GM12878 (cell line): ENCODE measurements around the gene DNAAF5. TPM values are rescaled to one million over a fixed set of nuclear protein-coding genes. Genes with fewer than 3 reads are reported as not detected.

Experiments
- ATAC-seq: fragments of 200-7000 bp; cut with Tn5 transposase; 3 replicates; pipeline ENCODE4 v1.9.1; 2020; ENCODE audit warnings: mild to moderate bottlenecking, moderate library complexity
- BruUV-seq: library from RNA; stranded (reverse); fragments of 400-500 nt; replicated peaks from 2 replicates; lab custom pipeline; 2021; lab: Mats Ljungman, UMichigan
- CTCF ChIA-PET: fragments of 300-600 bp; sonication (Branson Sonifier 250); formaldehyde crosslinking; extraction: SDS; loops from one replicate; lab custom pipeline; 2021; ENCODE audit warnings: inconsistent platforms; lab: Yijun Ruan, JAX
- POLR2A ChIA-PET: fragments of 350-600 bp; formaldehyde crosslinking; extraction: SDS; loops from one replicate; lab custom pipeline; 2021; ENCODE audit warnings: inconsistent platforms; lab: Charles Lee
- RAD21 ChIA-PET: fragments of 300-600 bp; sonication (Branson Sonifier 250); formaldehyde crosslinking; loops from one replicate; lab custom pipeline; 2023; ENCODE audit warnings: antibody characterized with exemption; ENCODE audit not compliant: unreplicated experiment; lab: Charles Lee
- SMC1A ChIA-PET: fragments of 300-600 bp; sonication (Branson Sonifier 250); formaldehyde crosslinking; loops from one replicate; lab custom pipeline; 2023; ENCODE audit not compliant: unreplicated experiment, uncharacterized antibody; lab: Charles Lee
- DNase-seq: peaks from one replicate; pipeline ENCODE4 v3.0.0-alpha.2; 2011; ENCODE audit warnings: low read depth, low spot score
- FAIRE-seq: peaks from 3 replicates; lab custom pipeline; 2011; peaks lifted over from hg19 to GRCh38; lab: Jason Lieb, UNC
- H2AFZ ChIP-seq: 2 replicates; pipeline ENCODE4 v1.6.0; 2011; ENCODE audit warnings: low read depth, low read length, control low read depth; ENCODE audit not compliant: control insufficient read depth
- H3K27ac ChIP-seq: 2 replicates; pipeline ENCODE4 v1.5.1; 2011; ENCODE audit warnings: control low read depth; ENCODE audit not compliant: control insufficient read depth, insufficient read depth
- H3K27me3 ChIP-seq, 2 experiments: replicated peaks in 1 of 2; 2 replicates each; pipeline versions ENCODE4 v1.6.0 to v1.6.1; 2011; ENCODE audit warnings: low read length in 1 of 2; ENCODE audit not compliant: control insufficient read depth in 2 of 2, insufficient read depth in 2 of 2
- H3K36me3 ChIP-seq, 2 experiments: 2 replicates each; pipeline ENCODE4 v1.5.1; 2011; ENCODE audit warnings: low read length in 1 of 2; ENCODE audit not compliant: control insufficient read depth in 2 of 2, insufficient read depth in 2 of 2
- H3K4me1 ChIP-seq: 2 replicates; pipeline ENCODE4 v1.6.1; 2011; ENCODE audit warnings: mild to moderate bottlenecking, low read length, moderate library complexity, mixed read lengths; ENCODE audit not compliant: control insufficient read depth, insufficient read depth
- H3K4me2 ChIP-seq: 2 replicates; pipeline ENCODE4 v1.6.0; 2011; ENCODE audit warnings: control low read depth; ENCODE audit not compliant: control insufficient read depth, insufficient read depth
- H3K4me3 ChIP-seq: fragments of 200-600 bp; sonication (generic); 2 replicates; pipeline ENCODE4 v1.5.1; 2016
- H3K79me2 ChIP-seq: 2 replicates; pipeline ENCODE4 v1.6.0; 2011; ENCODE audit warnings: low read length; ENCODE audit not compliant: control insufficient read depth, insufficient read depth
- H3K9ac ChIP-seq: 2 replicates; pipeline ENCODE4 v1.8.0; 2011; ENCODE audit warnings: low read length, control low read depth, mixed read lengths; ENCODE audit not compliant: control insufficient read depth, insufficient read depth
- H3K9me3 ChIP-seq: replicated peaks from 3 replicates; pipeline ENCODE4 v1.5.1; 2011; ENCODE audit warnings: mild to moderate bottlenecking, low read length; ENCODE audit not compliant: control insufficient read depth, insufficient read depth
- H4K20me1 ChIP-seq: 2 replicates; pipeline ENCODE4 v1.6.0; 2011; ENCODE audit not compliant: control insufficient read depth, insufficient read depth
- BCL3 ChIP-seq: IDR thresholded peaks from 2 replicates; pipeline ENCODE4 v1.6.1; 2011; ENCODE audit warnings: borderline replicate concordance, low read depth, mild to moderate bottlenecking, moderate library complexity, low read length; ENCODE audit not compliant: insufficient read depth, poor library complexity, severe bottlenecking
- BCLAF1 ChIP-seq: fragments of 450-650 bp; IDR thresholded peaks from 2 replicates; pipeline ENCODE4 v1.6.1; 2017; ENCODE audit warnings: antibody characterized with exemption, mild to moderate bottlenecking, moderate library complexity
- CTCF ChIP-seq, 3 experiments: IDR thresholded peaks in 2 of 3; conservative IDR thresholded peaks in 1 of 3; 2 replicates each; pipeline ENCODE4 v1.5.1; 2011; ENCODE audit warnings: low read depth in 3 of 3, low read length in 3 of 3, mild to moderate bottlenecking in 3 of 3, control low read depth in 2 of 3, moderate library complexity in 2 of 3, inconsistent platforms in 1 of 3, mixed read lengths in 1 of 3; ENCODE audit not compliant: control insufficient read depth in 2 of 3, insufficient read depth in 1 of 3; ENCODE audit errors: extremely low read depth in 1 of 3
- E2F4 ChIP-seq: IDR thresholded peaks from 2 replicates; pipeline ENCODE4 v1.6.1; 2012; ENCODE audit warnings: low read depth, low read length, improper control_type of control experiment
- EED ChIP-seq: sonication (generic); IDR thresholded peaks from 2 replicates; pipeline ENCODE4 v1.6.1; 2016; ENCODE audit warnings: antibody characterized with exemption, low read depth
- ELK1 ChIP-seq: IDR thresholded peaks from 2 replicates; pipeline ENCODE4 v1.6.1; 2012; ENCODE audit warnings: low read depth, low read length, improper control_type of control experiment
- SUPT20H ChIP-seq: IDR thresholded peaks from 2 replicates; pipeline ENCODE4 v1.6.1; 2011; ENCODE audit warnings: low read depth, mild to moderate bottlenecking, low read length, moderate library complexity, borderline replicate concordance; ENCODE audit not compliant: control insufficient read depth
- TCF12 ChIP-seq: IDR thresholded peaks from 2 replicates; pipeline ENCODE4 v1.6.1; 2011; ENCODE audit warnings: low read depth, mild to moderate bottlenecking, low read length
- ZNF687 ChIP-seq: fragments of 450-650 bp; IDR thresholded peaks from 2 replicates; pipeline ENCODE4 v1.6.1; 2017; ENCODE audit warnings: mild to moderate bottlenecking, moderate library complexity
- WGBS: methylation state at CpG from one replicate; pipeline ENCODE4 v1.1.6; 2016; ENCODE audit warnings: low lambda C conversion rate; ENCODE audit not compliant: insufficient replicate concordance, insufficient coverage; ENCODE audit errors: missing lambda C conversion rate; 5-methylcytosine and 5-hydroxymethylcytosine counted together
- in situ Hi-C: fragments of 300-500 bp; cut with MboI; formaldehyde crosslinking; loops from 9 replicates; pipeline ENCODE4 v1.14.3; 2018; ENCODE audit warnings: mixed read lengths
- intact Hi-C: fragments of 100-400 bp; cut with micrococcal nuclease; formaldehyde crosslinking; loops from one replicate; pipeline ENCODE4 v1.14.2; 2022; ENCODE audit not compliant: unreplicated experiment
- polyA plus RNA-seq, 11 experiments: library from polyadenylated mRNA; depleted of rRNA in 4 of 11; unstranded in 6 of 11; stranded (reverse) in 5 of 11; fragments of >200 nt; fragmentation: Nextera tagmentation in 4 of 11; fragmentation: Illumina TruSeq in 1 of 11; extraction: Ambion mirVana in 4 of 11; extraction: Trizol in 1 of 11; gene quantifications; 1 replicate in 1 of 11; 2 replicates in 10 of 11; pipeline versions ENCODE4 v1.2.1 to v1.2.3, GENCODE V29; 2011 to 2016; ENCODE audit warnings: inconsistent platforms in 2 of 11, missing spikeins in 2 of 11, low read depth in 1 of 11
- total RNA-seq, 4 experiments: library from RNA; depleted of rRNA in 3 of 4; stranded (reverse); fragments of >200 nt in 3 of 4; fragmentation: Illumina TruSeq in 1 of 4; extraction: Trizol in 1 of 4; gene quantifications; 2 replicates each; pipeline versions ENCODE4 v1.2.1 to v1.2.3, GENCODE V29; 2013 to 2021

The DNAAF5 gene
- total and polyA plus RNA-seq, 10 of the 15 experiments (the other 5 are each of a cell fraction or from before 2014, with no cell fraction given): 1.8 to 38.3 (median 9.2) TPM

GRCh38 chr7:784971-785370, 58.5 kb downstream of the DNAAF5 start:
- Histone ChIP-seq H3K9me3 (no peaks in the 10 kb centered on the region; the same call in 2 of the 3 replicates), H3K4me2 (no peak overlapping the region), H2AFZ (no peak overlapping the region), H3K4me1 (no peaks in the 10 kb centered on the region), H3K79me2 (no peaks in the 10 kb centered on the region), H3K9ac (no peak overlapping the region), H3K27me3 (no peaks in the 10 kb centered on the region), H4K20me1 (no peaks in the 10 kb centered on the region), H3K4me3 (no peak overlapping the region), H3K27ac (no peak overlapping the region), H3K36me3 (peaks cover 0 to 2% of the 10 kb centered on the region in 2 experiments; a peak in 2 of 4 replicates)
- in situ Hi-C loops (loop anchor here (5.0 kb wide), 1 partner anchor 87 kb away; no protein-coding TSS in a partner anchor), intact Hi-C loops (loop anchor here (10.0 kb wide), 1 partner anchor 170 kb away; the partner anchor contains the start of gene ADAP1)
- WGBS: 94% methylated on average over 21 of the region's 21 CpGs
- ChIA-PET POLR2A (no interaction called here), SMC1A (no interaction called here), RAD21 (interaction anchor here (2.1 kb wide), 1 partner anchor 88 kb away, joined by 7 read pairs; no protein-coding TSS in a partner anchor), CTCF (interaction anchor here (2.0 to 7.2 kb wide), 2 partner anchors 87 to 88 kb away, joined by 10 to 79 read pairs; no protein-coding TSS in a partner anchor)
- no peak for FAIRE-seq
- ATAC-seq: no peak
- BruUV-seq: no TSS peak
- DNase-seq: no peak
- TF ChIP-seq CTCF (IDR thresholded peaks at IDR 0.05 in 2 of 3, conservative IDR thresholded peaks at IDR 0.05 in 1 of 3; ENCODE audit: control insufficient read depth in 2 of 3, extremely low read depth in 1 of 3, insufficient read depth in 1 of 3, low read depth in 3 of 3, low read length in 3 of 3) (no peak), BCL3 (no peak), EED (no peak), TCF12 (no peak), ZNF687 (no peak), BCLAF1 (no peak), ELK1 (no peak), E2F4 (no peak), SUPT20H (no peak)
